HEK293T (cell line): ENCODE measurements around the gene ARL15.

Source experiments
- ELF4 ChIP-seq: fragments of 450-650 bp; IDR thresholded peaks from 2 replicates; pipeline ENCODE4 v1.6.1; 2017; ENCODE audit warnings: antibody characterized with exemption
- FOXA1 ChIP-seq: fragments of 450-650 bp; IDR thresholded peaks from 2 replicates; pipeline ENCODE4 v1.6.1; 2016; ENCODE audit warnings: mild to moderate bottlenecking
- SP1 ChIP-seq: fragments of 450-650 bp; IDR thresholded peaks from 2 replicates; pipeline ENCODE4 v1.6.1; 2017
- ZNF384 ChIP-seq: fragments of 450-650 bp; IDR thresholded peaks from 2 replicates; pipeline ENCODE4 v1.6.1; 2016

DNA sequence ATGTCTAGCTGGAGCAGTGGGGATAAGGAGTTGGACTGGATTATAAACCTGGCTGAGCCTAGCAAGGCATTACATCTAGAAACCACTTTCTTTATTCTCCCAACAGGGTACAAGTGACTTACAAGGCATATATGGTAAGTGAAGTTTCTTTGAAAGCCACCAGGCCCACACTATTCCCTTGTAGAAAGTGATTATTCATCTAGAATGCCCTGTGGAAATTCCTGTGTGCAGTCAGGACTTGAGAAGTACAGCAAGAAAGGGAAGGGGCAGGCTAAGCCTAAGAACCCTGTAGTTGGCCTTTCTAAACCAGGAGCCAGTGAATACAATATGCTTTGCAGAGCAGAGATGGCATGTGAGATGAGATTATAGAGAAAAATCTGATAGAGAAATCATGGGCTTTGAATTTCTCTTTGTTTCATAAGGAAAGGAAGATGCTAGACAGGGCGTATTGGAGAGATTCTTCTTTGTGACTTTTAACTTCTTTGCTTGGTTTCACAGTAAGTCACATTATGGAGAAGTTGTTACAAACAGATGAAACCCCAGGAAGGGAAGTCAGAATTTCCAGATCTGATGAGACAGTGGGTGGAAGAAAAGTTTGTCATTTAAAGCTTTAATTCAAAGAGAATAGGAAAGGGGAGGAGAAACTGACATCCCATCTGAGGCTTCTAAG lies 428.2 kb downstream of the ARL15 start:
- no peak for TF ChIP-seq ELF4
- TF ChIP-seq FOXA1 = no peak
- TF ChIP-seq SP1 = no peak
- no peak for TF ChIP-seq ZNF384
